ENCODE data around the gene CD80. TPM values are rescaled to one million over a fixed set of nuclear protein-coding genes. Genes with fewer than 3 reads are reported as not detected.

Gene CD80
- total and polyA plus RNA-seq, 2 of the 8 experiments (the other 6 are each of a cell fraction or from before 2014, with no cell fraction given): 0.11 TPM; not detected in 1

- no peak for TF ChIP-seq CHD7 (IDR thresholded peaks at IDR 0.05; ENCODE audit: insufficient replicate concordance, low read length)
- no peak for TF ChIP-seq SUZ12 (IDR thresholded peaks at IDR 0.05; ENCODE audit: low read length)
- no peak for TF ChIP-seq TCF12 (IDR thresholded peaks at IDR 0.05; ENCODE audit: low read depth, low read length)
Observed at GRCh38 chr3:119608405-119609000, 49.1 kb upstream of the CD80 start (continued).
